Measurements from ENCODE around the gene INTS3.
"Not testable (repeated sequence)": the region's sequence is repeated elsewhere in the genome, so short reads cannot be mapped to it uniquely, and the experiment has no call there.

INTS3 gene

GRCh38 chr1:153763365-153764225 is 35.7 kb downstream of the INTS3 start:
- peak in 4 of 14 donors; percentile 4 to 17 (median 6) for DNase-seq

DNA sequence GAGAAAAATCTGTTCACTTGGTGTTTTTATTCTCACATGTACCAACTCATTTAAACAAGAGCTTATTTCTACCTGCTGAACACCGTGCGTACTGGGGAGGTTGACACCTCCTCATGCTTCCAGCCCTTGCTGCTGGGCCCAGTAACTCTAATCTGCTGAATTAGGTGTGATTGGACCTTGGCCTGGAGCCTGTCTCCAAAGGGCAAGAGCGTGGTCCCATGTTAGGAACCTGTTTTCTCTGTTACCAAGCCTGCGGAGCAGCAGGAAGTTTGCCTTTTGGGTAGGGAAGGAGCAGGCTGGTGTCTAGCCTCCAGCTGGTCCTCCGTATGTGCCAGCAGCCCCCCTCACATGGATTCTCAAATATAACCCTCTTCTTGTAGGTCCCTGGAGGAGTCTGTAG is 36.5 kb downstream of the INTS3 start:
- DNase-seq = no peak

DNA sequence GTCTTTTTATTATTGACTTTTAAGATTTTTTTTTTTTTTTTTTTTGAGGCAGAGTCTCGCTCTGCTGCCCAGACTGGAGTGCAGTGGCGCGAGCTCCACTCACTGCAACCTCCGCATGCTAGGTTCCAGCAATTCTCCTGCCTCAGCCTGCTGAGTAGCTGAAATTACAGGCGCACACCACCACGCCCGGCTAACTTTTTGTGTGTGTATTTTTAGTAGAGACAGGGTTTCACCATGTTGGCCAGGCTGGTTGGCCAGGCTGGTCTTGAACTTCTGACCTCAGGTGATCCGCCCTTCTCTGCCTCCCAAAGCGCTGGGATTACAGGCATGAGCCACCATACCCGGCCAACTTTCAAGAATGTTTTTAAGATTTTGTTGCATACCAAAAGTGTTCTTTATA is 38.8 kb downstream of the INTS3 start:
- not testable (repeated sequence) for DNase-seq

GRCh38 chr1:153767519-153767918 is 39.7 kb downstream of the INTS3 start:
- no peak for DNase-seq

- no peak for DNase-seq
These were observed 40.7 kb downstream of the INTS3 start for GRCh38 chr1:153768316-153769181.

DNA sequence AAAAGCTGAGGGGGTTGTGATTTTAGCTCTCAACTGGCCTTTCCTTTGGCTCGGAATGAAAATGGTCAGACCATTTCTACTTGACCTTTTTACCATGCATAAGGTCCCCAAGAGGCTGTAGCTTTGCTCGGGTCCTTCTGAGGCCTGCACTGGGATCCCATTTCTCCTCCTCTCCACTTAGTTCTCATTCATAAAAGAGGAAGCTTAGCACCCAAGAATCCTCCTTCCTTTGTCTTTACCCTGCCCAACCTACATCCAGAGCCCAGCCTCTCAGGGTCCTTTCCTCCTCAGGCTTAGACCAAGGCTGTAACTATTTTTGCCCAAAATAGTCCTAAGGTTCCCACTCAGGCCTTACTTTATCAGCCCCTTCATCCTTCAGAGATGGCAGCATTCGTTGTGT is 41.4 kb downstream of the INTS3 start:
- DNase-seq = no peak

- no peak for DNase-seq
These were observed 42.9 kb downstream of the INTS3 start for GRCh38 chr1:153770797-153771196.

GRCh38 chr1:153771261-153771660 is 43.4 kb downstream of the INTS3 start:
- no peak for DNase-seq

DNA sequence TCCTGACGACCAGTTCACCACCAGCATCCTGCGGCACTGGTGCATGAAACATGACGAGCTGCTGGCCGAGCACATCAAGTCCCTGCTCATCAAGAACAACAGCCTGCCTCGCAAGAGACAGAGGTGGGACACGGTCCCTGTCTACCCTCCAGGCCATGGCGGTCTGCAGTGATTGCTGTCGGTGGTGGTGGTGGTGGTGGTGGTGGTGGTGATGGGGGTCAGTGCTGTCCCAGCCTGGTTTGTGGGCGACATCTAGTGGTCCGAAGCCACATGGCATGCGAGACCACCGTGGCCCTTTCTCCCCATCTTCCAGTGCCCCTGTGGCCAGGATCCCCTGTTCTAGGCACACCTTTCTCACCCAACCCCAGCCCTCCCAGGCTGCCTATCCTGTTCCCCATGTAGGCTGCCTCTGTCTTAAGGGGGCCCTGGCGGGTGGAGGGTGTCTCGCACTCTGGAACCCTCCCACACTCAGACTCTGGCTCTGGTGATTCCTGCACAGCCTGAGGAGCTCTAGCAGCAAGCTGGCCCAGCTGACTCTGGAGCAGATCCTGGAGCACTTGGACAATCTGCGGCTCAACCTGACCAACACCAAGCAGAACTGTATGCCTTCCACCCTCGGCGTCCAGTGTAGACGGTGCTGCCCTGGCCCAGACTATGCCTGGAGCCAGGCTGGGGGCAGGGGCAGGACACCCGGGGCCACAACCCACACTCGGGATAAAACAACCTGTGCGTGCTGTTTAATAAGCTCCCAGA is 44.2 kb downstream of the INTS3 start:
- no peak for DNase-seq

GRCh38 chr1:153773096-153773921 is 45.5 kb downstream of the INTS3 start:
- DNase-seq = peak in 3 of 14 donors; percentile 9 to 64 (median 10)

DNA sequence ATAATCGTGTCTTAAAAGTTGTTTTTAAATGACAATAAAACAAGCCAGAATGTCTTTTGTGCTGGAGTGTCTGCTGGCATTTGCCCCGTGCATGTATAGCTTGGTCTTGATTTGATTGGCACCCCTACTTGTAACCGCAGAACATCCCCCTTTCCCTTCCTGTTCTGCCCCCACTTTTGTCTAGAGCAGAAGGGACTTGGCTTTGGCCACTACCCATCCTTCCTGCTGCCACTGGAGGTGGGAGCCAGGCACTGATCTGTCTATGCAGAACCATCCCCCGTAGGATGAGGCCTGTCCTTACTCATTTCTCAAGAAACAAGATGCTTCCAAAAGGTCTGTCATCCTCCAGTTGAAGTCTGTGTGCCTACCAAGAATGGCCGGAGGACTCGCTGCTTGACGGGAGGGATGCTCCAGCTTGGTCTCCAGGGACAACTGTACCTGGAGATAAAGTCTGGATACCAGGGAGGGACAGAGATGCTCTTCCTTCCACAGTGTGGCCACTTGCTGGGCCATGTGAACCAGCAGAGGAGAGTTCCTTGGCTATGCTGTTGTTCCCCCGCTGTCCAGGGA is 46.3 kb downstream of the INTS3 start:
- DNase-seq = no peak

- peak in 11 of 14 donors; percentile 15 to 70 (median 35) for DNase-seq
These were observed 47.1 kb downstream of the INTS3 start, which contains the start of gene SLC27A3 for GRCh38 chr1:153774780-153775457. SLC27A3 (plus strand) TSS chr1:153775407; CDS start chr1:153775498, 91 bp downstream.

- peak in 2 of 14 donors; percentile 44 to 53 for DNase-seq
These were observed 47.8 kb downstream of the INTS3 start for GRCh38 chr1:153775458-153776327.

GRCh38 chr1:153776352-153776751 is 48.5 kb downstream of the INTS3 start:
- DNase-seq = no peak

DNA sequence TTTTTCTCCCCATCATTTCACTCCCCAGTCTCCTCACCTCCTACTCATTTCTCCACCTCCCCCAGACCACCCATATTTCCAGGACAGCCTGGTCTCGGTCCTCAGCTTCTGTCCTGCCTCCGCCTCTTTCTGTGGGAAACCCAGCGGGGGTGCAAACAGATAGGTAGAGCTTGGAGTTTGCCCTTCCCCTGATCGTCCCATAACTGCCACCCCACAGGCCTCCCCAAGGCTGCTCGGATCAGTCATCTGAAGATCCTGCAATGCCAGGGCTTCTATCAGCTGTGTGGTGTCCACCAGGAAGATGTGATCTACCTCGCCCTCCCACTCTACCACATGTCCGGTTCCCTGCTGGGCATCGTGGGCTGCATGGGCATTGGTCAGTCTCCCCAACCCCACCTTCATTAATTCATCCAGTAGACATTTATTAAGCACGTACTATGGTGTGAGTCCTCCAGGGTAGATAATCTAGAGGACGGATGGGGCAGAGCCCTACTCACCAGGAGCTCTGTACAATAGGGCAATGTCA is 49.1 kb downstream of the INTS3 start:
- DNase-seq = no peak

DNA sequence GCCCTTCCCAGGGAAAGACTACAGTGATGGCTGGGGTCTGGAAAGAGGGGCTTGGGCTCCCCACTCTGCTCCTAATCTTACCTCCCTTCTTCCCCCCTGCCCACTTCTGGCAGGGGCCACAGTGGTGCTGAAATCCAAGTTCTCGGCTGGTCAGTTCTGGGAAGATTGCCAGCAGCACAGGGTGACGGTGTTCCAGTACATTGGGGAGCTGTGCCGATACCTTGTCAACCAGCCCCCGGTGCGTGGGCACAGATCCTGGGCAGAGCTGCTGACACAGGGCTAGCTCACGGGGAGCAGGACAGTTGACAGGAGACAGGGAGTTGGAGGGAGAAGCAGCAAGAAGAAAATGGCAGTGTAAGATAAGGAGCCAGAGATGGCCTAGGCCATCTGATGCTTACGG is 49.8 kb downstream of the INTS3 start:
- DNase-seq = peak in 4 of 14 donors; percentile 18 to 65 (median 47)

- DNase-seq = peak in 1 of 14 donors; percentile 56
These were observed 50.4 kb downstream of the INTS3 start for GRCh38 chr1:153778051-153778823.

- no peak for DNase-seq
These were observed 51.1 kb downstream of the INTS3 start for GRCh38 chr1:153778824-153779519.

All from C1 segment of cervical spinal cord (tissue), 14 donors.